ENCODE measurements around the gene SPATA31E1.

DNA sequence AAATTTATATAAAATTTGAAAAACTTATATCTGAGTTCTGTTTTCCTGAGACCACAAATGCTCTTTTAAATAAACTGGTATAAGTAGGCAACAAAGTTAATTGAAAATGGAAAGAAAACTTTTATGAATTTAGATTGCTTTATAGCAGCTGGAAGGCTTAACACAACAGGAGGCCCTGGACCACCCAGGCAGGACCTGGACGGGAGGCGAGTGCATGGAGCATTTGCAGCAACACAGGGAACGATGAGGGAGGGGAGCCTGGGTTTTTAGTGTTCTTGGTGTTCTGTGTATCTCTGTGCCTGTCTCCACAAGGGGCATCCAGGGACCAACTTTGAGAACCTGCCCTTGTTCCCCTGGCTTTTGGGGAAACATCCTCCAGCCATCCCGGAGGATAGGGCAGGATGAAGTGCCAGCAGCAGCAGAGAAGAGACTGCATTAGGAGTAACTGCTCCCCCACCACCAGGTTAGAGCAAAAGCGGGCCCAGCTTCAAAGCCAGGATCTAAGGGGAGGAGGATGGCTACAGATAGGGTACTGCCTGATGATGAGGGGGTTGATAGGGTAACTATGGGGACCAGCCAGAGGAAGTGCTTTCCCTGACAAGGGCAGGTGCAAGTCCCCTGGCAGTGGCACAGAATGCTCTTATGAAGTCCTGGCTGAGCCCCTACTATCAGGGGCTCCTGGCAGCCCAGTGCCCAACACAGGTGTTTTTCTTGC, 6.7 kb upstream of the SPATA31E1 start:
- TF ChIP-seq, protein P1, sequence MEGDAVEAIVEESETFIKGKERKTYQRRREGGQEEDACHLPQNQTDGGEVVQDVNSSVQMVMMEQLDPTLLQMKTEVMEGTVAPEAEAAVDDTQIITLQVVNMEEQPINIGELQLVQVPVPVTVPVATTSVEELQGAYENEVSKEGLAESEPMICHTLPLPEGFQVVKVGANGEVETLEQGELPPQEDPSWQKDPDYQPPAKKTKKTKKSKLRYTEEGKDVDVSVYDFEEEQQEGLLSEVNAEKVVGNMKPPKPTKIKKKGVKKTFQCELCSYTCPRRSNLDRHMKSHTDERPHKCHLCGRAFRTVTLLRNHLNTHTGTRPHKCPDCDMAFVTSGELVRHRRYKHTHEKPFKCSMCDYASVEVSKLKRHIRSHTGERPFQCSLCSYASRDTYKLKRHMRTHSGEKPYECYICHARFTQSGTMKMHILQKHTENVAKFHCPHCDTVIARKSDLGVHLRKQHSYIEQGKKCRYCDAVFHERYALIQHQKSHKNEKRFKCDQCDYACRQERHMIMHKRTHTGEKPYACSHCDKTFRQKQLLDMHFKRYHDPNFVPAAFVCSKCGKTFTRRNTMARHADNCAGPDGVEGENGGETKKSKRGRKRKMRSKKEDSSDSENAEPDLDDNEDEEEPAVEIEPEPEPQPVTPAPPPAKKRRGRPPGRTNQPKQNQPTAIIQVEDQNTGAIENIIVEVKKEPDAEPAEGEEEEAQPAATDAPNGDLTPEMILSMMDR (IDR thresholded peaks at IDR 0.05), result no peak
- TF ChIP-seq POLR2A (IDR thresholded peaks at IDR 0.05), result no peak

Measured in heart left ventricle (tissue), 13 donors.